CD4-positive, alpha-beta T cell (primary cell): Measurements from ENCODE around the gene WIPF1. TPM values are rescaled to one million over a fixed set of nuclear protein-coding genes. Genes with fewer than 3 reads are reported as not detected.

Experiments
- ATAC-seq: fragments of 200-7000 bp; cut with Tn5 transposase; one replicate; pipeline ENCODE4 v1.10.0; 2022; ENCODE audit warnings: mild to moderate bottlenecking; ENCODE audit not compliant: poor library complexity
- CTCF ChIA-PET: fragments of 350-600 bp; sonication (Branson Sonifier 250); formaldehyde crosslinking; loops from one replicate; lab custom pipeline; 2021; ENCODE audit warnings: antibody characterized with exemption, inconsistent platforms; lab: Charles Lee
- POLR2A ChIA-PET: fragments of 350-600 bp; sonication (Branson Sonifier 250); formaldehyde crosslinking; loops from one replicate; lab custom pipeline; 2021; ENCODE audit warnings: antibody characterized with exemption, inconsistent platforms; lab: Charles Lee
- DNase-seq, 14 experiments: peaks; one replicate each; pipeline ENCODE4 v3.0.0-alpha.2; 2013 to 2020; ENCODE audit warnings: mixed read lengths in 2 of 14
- H3K27ac ChIP-seq, 2 donors: one replicate each; pipeline versions ENCODE4 v1.5.1 to v1.7.0; 2013; ENCODE audit warnings: low read length in 2 of 2, low read depth in 1 of 2, mild to moderate bottlenecking in 1 of 2
- H3K27me3 ChIP-seq, 2 experiments: 1 replicate in 1 of 2; 2 replicates in 1 of 2; pipeline versions ENCODE4 v1.6.1 to v1.7.0; 2013; ENCODE audit warnings: low read length in 2 of 2, control low read depth in 1 of 2, mild to moderate bottlenecking in 1 of 2, moderate library complexity in 1 of 2; ENCODE audit not compliant: insufficient read depth in 2 of 2, control insufficient read depth in 1 of 2
- H3K36me3 ChIP-seq: one replicate; pipeline ENCODE4 v1.6.1; 2013; ENCODE audit warnings: low read length, control low read depth; ENCODE audit not compliant: insufficient read depth
- H3K4me1 ChIP-seq: one replicate; pipeline ENCODE4 v1.6.1; 2013; ENCODE audit warnings: low read length, control low read depth; ENCODE audit not compliant: insufficient read depth
- H3K4me3 ChIP-seq: one replicate; pipeline ENCODE4 v1.5.1; 2013; ENCODE audit warnings: mild to moderate bottlenecking, low read length, moderate library complexity
- H3K9me3 ChIP-seq, 2 experiments: 1 replicate in 1 of 2; 2 replicates in 1 of 2; pipeline versions ENCODE4 v1.6.1 to v1.7.0; 2013; ENCODE audit warnings: low read length in 2 of 2, mild to moderate bottlenecking in 2 of 2, control low read depth in 1 of 2, moderate library complexity in 1 of 2; ENCODE audit not compliant: control insufficient read depth in 1 of 2, insufficient read depth in 1 of 2
- H3K27ac Mint-ChIP-seq: one replicate; pipeline ENCODE4 v1.8.0; 2020; ENCODE audit warnings: mixed read lengths
- H3K27me3 Mint-ChIP-seq: one replicate; pipeline ENCODE4 v1.8.0; 2021; ENCODE audit warnings: mixed read lengths
- H3K36me3 Mint-ChIP-seq: one replicate; pipeline ENCODE4 v1.8.0; 2021; ENCODE audit warnings: low read depth, mixed read lengths
- H3K4me1 Mint-ChIP-seq: one replicate; pipeline ENCODE4 v1.8.0; 2021; ENCODE audit warnings: low read depth, mixed read lengths
- H3K4me3 Mint-ChIP-seq: one replicate; pipeline ENCODE4 v1.8.0; 2020; ENCODE audit warnings: mild to moderate bottlenecking, mixed read lengths
- H3K9me3 Mint-ChIP-seq: one replicate; pipeline ENCODE4 v1.8.0; 2020; ENCODE audit warnings: mixed read lengths
- CTCF ChIP-seq: fragments of 200-600 bp; IDR thresholded peaks from one replicate; pipeline ENCODE4 v1.8.0; 2022; ENCODE audit warnings: antibody characterized with exemption, mild to moderate bottlenecking
- intact Hi-C, 2 experiments: fragments of 100-400 bp; cut with DNase I in 1 of 2; cut with micrococcal nuclease in 1 of 2; formaldehyde crosslinking; loops; one replicate each; pipeline versions ENCODE4 v1.15.1 to v1.9.0; 2023 to 2025; cut with DNase I, micrococcal nuclease
- total RNA-seq, 174 experiments: library from RNA in 2 of 174; stranded (reverse) in 2 of 174; gene quantifications; one replicate each; pipeline ENCODE4 v1.2.3 and lab custom pipeline; 2021 to 2026

WIPF1 gene
- total RNA-seq, 2 experiments from 2014 or later = 237 to 264 TPM

GRCh38 chr2:174527101-174527721 lies 70.4 kb downstream of the WIPF1 start:
- H3K27me3 Mint-ChIP-seq = no peaks in the 10 kb centered on the region
- Histone ChIP-seq H3K36me3 (no peaks in the 10 kb centered on the region), H3K27me3 (no peaks in the 10 kb centered on the region), H3K4me3 (no peak overlapping the region), H3K9me3 (no peaks in the 10 kb centered on the region), H3K4me1 (peaks cover 2% of the 10 kb centered on the region), H3K27ac (no peak overlapping the region)
- peaks cover 11% of the 10 kb centered on the region for H3K9me3 Mint-ChIP-seq
- ChIA-PET CTCF (no interaction called here), POLR2A (no interaction called here)
- TF ChIP-seq CTCF = no peak
- DNase-seq = no peak
- ATAC-seq = no peak
- no peak overlapping the region for H3K4me3 Mint-ChIP-seq
- intact Hi-C loops = no loop called here
- H3K27ac Mint-ChIP-seq = no peak overlapping the region
- H3K36me3 Mint-ChIP-seq = peaks cover 11% of the 10 kb centered on the region
- H3K4me1 Mint-ChIP-seq = peaks cover 17% of the 10 kb centered on the region

DNA sequence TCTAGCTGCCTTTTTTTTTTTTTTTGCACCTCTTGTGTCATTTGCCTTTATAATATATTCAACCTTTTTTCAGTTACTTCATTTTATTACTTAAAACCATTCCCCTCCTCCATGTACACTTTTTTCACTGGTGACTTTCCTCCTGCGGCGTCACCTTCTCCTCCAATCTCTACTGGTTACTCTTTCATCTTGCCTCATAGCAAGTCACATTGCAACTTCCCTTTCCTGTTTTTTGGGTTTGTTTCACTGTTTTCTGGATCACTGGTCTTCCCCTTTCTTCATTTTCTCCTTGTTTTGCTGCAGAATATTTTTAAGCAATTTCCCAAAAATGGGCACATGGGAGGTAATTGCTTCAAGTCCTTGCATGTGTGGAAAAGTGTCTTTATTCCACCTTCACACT lies 73.1 kb downstream of the WIPF1 start:
- ChIA-PET POLR2A (interaction anchor here (0.6 kb wide), 1 partner anchor 8 kb away, joined by 3 read pairs; no protein-coding TSS in a partner anchor), CTCF (interaction anchor here (3.1 kb wide), 1 partner anchor 61 kb away, joined by 18 read pairs; no protein-coding TSS in a partner anchor)
- peaks cover 2% of the 10 kb centered on the region for H3K4me1 ChIP-seq
- H3K27me3 Mint-ChIP-seq = no peaks in the 10 kb centered on the region
- peaks cover 17% of the 10 kb centered on the region for H3K4me1 Mint-ChIP-seq
- no peak overlapping the region for H3K27ac Mint-ChIP-seq
- DNase-seq = peak in 3 of 14 experiments; percentile 6 to 32 (median 29)
- peaks cover 11% of the 10 kb centered on the region for H3K9me3 Mint-ChIP-seq
- peaks cover 11% of the 10 kb centered on the region for H3K36me3 Mint-ChIP-seq
- H3K9me3 ChIP-seq = no peaks in the 10 kb centered on the region
- no peak overlapping the region for H3K4me3 Mint-ChIP-seq
- H3K4me3 ChIP-seq = no peak overlapping the region
- intact Hi-C loops = loop anchor here (5.0 kb wide), 1 partner anchor 37 kb away; the partner anchor contains the start of gene GPR155 (in 2 of the 2)
- H3K27me3 ChIP-seq = no peaks in the 10 kb centered on the region
- no peak overlapping the region for H3K27ac ChIP-seq
- no peaks in the 10 kb centered on the region for H3K36me3 ChIP-seq
- no peak for TF ChIP-seq CTCF
- no peak for ATAC-seq

- Histone ChIP-seq H3K4me1 (peaks cover 2% of the 10 kb centered on the region), H3K27ac (no peak overlapping the region), H3K36me3 (no peaks in the 10 kb centered on the region), H3K27me3 (no peaks in the 10 kb centered on the region), H3K9me3 (no peaks in the 10 kb centered on the region), H3K4me3 (no peak overlapping the region)
- peaks cover 17% of the 10 kb centered on the region for H3K4me1 Mint-ChIP-seq
- ATAC-seq (no peak), DNase-seq (peak in 3 of 14 experiments; percentile 27 to 40 (median 39))
- peak; percentile 75 for TF ChIP-seq CTCF
- intact Hi-C loops = loop anchor here (1.0 to 5.0 kb wide), 2 partner anchors 35 to 60 kb away; partner anchors contain the start of gene GPR155 (in 2 of the 2)
- CTCF ChIA-PET = interaction anchor here (0.6 to 3.1 kb wide), 3 partner anchors 10 to 62 kb away, joined by 3 to 18 read pairs (median 3); no protein-coding TSS in a partner anchor
- no peak overlapping the region for H3K27ac Mint-ChIP-seq
- no peaks in the 10 kb centered on the region for H3K27me3 Mint-ChIP-seq
- POLR2A ChIA-PET = interaction anchor here (1.4 to 2.5 kb wide), 2 partner anchors 40 to 60 kb away, joined by 3 to 12 read pairs; no protein-coding TSS in a partner anchor
- no peak overlapping the region for H3K4me3 Mint-ChIP-seq
- H3K36me3 Mint-ChIP-seq = peaks cover 7% of the 10 kb centered on the region
- peaks cover 4% of the 10 kb centered on the region for H3K9me3 Mint-ChIP-seq
Measured at GRCh38 chr2:174522553-174522952, 75.1 kb downstream of the WIPF1 start.
